Ishikawa (cell line): Measurements from ENCODE around the gene TMEM164.

Experiments
- CEBPB ChIP-seq: IDR thresholded peaks from 2 replicates; pipeline ENCODE4 v1.6.1; 2012
- CREB1 ChIP-seq: IDR thresholded peaks from 2 replicates; pipeline ENCODE4 v1.6.1; 2012; ENCODE audit warnings: low read depth
- EGR1 ChIP-seq: IDR thresholded peaks from 2 replicates; pipeline ENCODE4 v1.6.1; 2012
- EP300 ChIP-seq: IDR thresholded peaks from 2 replicates; pipeline ENCODE4 v1.6.1; 2012; ENCODE audit warnings: borderline replicate concordance
- FOXM1 ChIP-seq: IDR thresholded peaks from 2 replicates; pipeline ENCODE4 v1.6.1; 2012; ENCODE audit warnings: low read depth, borderline replicate concordance
- NFIC ChIP-seq: IDR thresholded peaks from 2 replicates; pipeline ENCODE4 v1.6.1; 2012
- RAD21 ChIP-seq: IDR thresholded peaks from 2 replicates; pipeline ENCODE4 v1.6.1; 2012; ENCODE audit warnings: low read depth
- TAF1 ChIP-seq: IDR thresholded peaks from 2 replicates; pipeline ENCODE4 v1.6.1; 2012; ENCODE audit warnings: low read depth, mild to moderate bottlenecking
- TCF12 ChIP-seq: IDR thresholded peaks from 2 replicates; pipeline ENCODE4 v1.6.1; 2012; ENCODE audit warnings: low read depth
- TEAD4 ChIP-seq: IDR thresholded peaks from 2 replicates; pipeline ENCODE4 v1.6.1; 2012
- YY1 ChIP-seq: IDR thresholded peaks from 2 replicates; pipeline ENCODE4 v1.6.1; 2012; ENCODE audit warnings: low read depth
- ZBTB7A ChIP-seq: IDR thresholded peaks from 2 replicates; pipeline ENCODE4 v1.6.1; 2012; ENCODE audit warnings: low read depth
- TF ChIP-seq, protein P1 (sequence below): IDR thresholded peaks from 2 replicates; pipeline ENCODE4 v1.6.1; 2012; ENCODE audit warnings: low read depth, mild to moderate bottlenecking
- TF ChIP-seq, protein P2 (sequence below): IDR thresholded peaks from 2 replicates; pipeline ENCODE4 v1.6.1; 2012
- TF ChIP-seq, protein P3 (sequence below): IDR thresholded peaks from 2 replicates; pipeline ENCODE4 v1.6.1; 2012

The TMEM164 gene

DNA sequence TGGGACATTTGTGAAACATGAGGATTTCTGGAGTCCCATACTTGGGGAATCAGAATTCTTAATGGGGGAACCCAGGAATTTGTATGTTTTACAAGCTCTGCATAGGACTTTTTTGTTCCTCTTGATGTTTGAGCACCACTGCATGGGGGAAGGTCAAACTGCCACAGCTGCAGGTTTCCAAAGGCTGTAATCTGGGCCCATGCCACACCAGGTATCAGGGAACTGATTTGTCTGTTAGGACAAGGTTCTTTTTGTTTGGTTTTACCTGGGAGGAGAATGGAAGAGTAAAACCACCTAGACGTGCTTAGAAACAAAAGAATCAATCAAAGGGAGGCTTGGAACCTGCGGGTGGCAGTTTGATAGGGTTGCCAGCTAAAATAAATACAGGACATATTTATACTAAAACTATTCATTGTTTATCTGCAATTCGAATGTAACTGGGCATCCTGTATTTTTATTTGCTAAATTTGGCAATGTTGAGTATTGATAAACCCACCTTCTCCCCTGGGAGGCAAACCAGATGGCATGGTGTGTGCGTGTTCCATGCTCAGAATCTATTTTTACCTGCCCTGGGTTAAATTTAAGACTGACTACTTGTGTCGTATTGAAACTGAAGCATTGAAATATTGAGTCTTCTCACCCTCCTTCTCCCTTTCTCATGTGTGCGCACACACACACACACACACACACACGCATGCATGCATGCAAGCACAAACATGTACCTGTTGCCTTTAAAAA is 63.7 kb downstream of the TMEM164 start:
- TF ChIP-seq, protein P1, sequence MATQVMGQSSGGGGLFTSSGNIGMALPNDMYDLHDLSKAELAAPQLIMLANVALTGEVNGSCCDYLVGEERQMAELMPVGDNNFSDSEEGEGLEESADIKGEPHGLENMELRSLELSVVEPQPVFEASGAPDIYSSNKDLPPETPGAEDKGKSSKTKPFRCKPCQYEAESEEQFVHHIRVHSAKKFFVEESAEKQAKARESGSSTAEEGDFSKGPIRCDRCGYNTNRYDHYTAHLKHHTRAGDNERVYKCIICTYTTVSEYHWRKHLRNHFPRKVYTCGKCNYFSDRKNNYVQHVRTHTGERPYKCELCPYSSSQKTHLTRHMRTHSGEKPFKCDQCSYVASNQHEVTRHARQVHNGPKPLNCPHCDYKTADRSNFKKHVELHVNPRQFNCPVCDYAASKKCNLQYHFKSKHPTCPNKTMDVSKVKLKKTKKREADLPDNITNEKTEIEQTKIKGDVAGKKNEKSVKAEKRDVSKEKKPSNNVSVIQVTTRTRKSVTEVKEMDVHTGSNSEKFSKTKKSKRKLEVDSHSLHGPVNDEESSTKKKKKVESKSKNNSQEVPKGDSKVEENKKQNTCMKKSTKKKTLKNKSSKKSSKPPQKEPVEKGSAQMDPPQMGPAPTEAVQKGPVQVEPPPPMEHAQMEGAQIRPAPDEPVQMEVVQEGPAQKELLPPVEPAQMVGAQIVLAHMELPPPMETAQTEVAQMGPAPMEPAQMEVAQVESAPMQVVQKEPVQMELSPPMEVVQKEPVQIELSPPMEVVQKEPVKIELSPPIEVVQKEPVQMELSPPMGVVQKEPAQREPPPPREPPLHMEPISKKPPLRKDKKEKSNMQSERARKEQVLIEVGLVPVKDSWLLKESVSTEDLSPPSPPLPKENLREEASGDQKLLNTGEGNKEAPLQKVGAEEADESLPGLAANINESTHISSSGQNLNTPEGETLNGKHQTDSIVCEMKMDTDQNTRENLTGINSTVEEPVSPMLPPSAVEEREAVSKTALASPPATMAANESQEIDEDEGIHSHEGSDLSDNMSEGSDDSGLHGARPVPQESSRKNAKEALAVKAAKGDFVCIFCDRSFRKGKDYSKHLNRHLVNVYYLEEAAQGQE = no peak
- TF ChIP-seq RAD21 (no peak), EP300 (no peak), ZBTB7A (no peak), YY1 (no peak), CEBPB (no peak), NFIC (no peak), FOXM1 (no peak), TAF1 (no peak), EGR1 (no peak), TEAD4 (no peak), TCF12 (no peak), CREB1 (no peak)
- TF ChIP-seq, protein P2, sequence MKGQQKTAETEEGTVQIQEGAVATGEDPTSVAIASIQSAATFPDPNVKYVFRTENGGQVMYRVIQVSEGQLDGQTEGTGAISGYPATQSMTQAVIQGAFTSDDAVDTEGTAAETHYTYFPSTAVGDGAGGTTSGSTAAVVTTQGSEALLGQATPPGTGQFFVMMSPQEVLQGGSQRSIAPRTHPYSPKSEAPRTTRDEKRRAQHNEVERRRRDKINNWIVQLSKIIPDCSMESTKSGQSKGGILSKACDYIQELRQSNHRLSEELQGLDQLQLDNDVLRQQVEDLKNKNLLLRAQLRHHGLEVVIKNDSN = no peak

DNA sequence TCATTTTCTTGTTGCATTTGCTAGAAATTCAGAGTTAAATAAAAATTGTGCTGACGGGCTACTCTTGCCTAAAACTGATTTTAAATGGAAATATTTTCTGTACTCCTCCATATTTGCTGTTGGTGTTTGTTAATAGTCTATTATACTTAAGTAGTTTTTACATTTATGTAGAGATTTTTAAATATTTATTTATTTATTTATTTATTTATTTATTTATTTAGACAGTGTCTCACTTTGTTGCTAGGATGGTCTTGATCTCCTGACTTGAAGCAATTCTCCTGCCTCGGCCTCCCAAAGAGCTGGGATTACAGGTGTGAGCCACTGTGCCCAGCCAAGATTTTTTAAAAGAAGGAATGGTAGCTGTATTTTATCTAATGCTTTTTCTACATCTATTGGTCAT is 68.1 kb downstream of the TMEM164 start:
- TF ChIP-seq, protein P3, sequence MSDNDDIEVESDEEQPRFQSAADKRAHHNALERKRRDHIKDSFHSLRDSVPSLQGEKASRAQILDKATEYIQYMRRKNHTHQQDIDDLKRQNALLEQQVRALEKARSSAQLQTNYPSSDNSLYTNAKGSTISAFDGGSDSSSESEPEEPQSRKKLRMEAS = no peak
- TF ChIP-seq EGR1 (no peak), EP300 (no peak), CREB1 (no peak), YY1 (no peak), NFIC (no peak), TAF1 (no peak)
- TF ChIP-seq, protein P2 = no peak

DNA sequence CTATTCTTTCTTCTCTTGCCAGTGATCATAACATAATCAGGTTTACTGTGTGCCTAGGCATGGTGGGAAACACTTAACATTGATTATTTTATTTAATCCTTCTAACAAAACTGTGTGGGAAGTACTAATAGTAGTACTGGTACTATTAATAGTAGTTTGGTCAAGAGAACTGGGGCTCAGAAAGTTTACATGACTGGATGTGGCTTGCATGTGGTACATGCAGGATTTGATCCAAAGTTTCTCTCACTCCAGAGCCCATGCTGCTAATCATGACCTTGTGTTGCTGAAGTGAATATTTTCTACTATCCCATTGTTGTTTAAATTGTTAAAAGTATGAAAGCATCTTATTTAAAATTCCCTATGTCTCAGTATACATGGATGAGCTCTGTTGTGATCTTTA is 78.4 kb downstream of the TMEM164 start:
- no peak for TF ChIP-seq ZBTB7A
- TF ChIP-seq, protein P2 = no peak
- TF ChIP-seq, protein P1 = no peak
- TF ChIP-seq, protein P3 = no peak
- TF ChIP-seq TEAD4 = no peak
- no peak for TF ChIP-seq CREB1
- TF ChIP-seq CEBPB = no peak
- no peak for TF ChIP-seq RAD21
- no peak for TF ChIP-seq YY1
- TF ChIP-seq TCF12 = no peak
- no peak for TF ChIP-seq TAF1
- no peak for TF ChIP-seq FOXM1

DNA sequence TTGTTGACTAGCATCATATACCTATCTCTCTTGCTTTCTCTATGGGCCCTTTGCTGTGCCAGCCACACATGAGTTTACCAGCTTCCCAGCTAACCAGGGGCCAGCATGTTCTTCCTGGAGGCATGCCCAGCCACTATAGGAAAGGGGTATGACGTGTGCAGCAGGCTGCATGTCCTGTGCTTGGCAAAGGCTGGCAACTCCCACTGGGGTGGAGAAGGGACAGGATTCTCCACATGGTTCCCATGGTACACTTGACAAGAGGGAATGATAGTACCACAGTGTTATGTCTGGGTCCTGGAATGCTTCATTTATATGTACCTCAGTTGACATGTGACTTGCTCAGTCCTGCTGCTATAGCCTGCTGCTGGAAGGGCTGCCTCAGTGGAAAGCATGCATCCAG is 78.8 kb downstream of the TMEM164 start:
- TF ChIP-seq CEBPB = no peak
- TF ChIP-seq, protein P2 = no peak
- TF ChIP-seq, protein P3 = no peak
- no peak for TF ChIP-seq EP300
- no peak for TF ChIP-seq CREB1
- TF ChIP-seq TCF12 = no peak
- no peak for TF ChIP-seq RAD21
- no peak for TF ChIP-seq TAF1
- TF ChIP-seq TEAD4 = no peak
- no peak for TF ChIP-seq FOXM1
- TF ChIP-seq EGR1 = no peak
- TF ChIP-seq, protein P1 = no peak
- no peak for TF ChIP-seq NFIC
- no peak for TF ChIP-seq YY1
- no peak for TF ChIP-seq ZBTB7A
